OCI-LY1 (cell line): Measurements from ENCODE around the gene GAS2L2.

Experiments
- H2AFZ ChIP-seq: fragments of 200-600 bp; sonication (generic), shearing (Covaris generic); 2 replicates; pipeline ENCODE4 v1.6.0; 2014; ENCODE audit warnings: antibody characterized with exemption, mild to moderate bottlenecking, low read length
- H3F3A ChIP-seq: fragments of 200-600 bp; sonication (generic), shearing (Covaris generic); 2 replicates; pipeline ENCODE4 v1.6.0; 2014; ENCODE audit warnings: mild to moderate bottlenecking, antibody characterized with exemption, low read length, moderate library complexity; ENCODE audit not compliant: insufficient read depth
- H3K27ac ChIP-seq: fragments of 200-600 bp; sonication (generic); 2 replicates; pipeline ENCODE4 v1.5.1; 2014; ENCODE audit warnings: low read length, mixed run types, mild to moderate bottlenecking, low read depth; ENCODE audit not compliant: poor library complexity, severe bottlenecking
- H3K27me3 ChIP-seq: fragments of 200-600 bp; sonication (generic); 2 replicates; pipeline ENCODE4 v1.6.0; 2014; ENCODE audit warnings: antibody characterized with exemption, mild to moderate bottlenecking, low read length, moderate library complexity; ENCODE audit not compliant: insufficient read depth
- H3K36me3 ChIP-seq: fragments of 200-600 bp; sonication (generic); 2 replicates; pipeline ENCODE4 v1.6.1; 2014; ENCODE audit warnings: mild to moderate bottlenecking, antibody characterized with exemption, low read length, moderate library complexity, mixed read lengths; ENCODE audit not compliant: insufficient read depth
- H3K4me1 ChIP-seq: fragments of 200-600 bp; sonication (generic); 2 replicates; pipeline ENCODE4 v1.5.1; 2014; ENCODE audit warnings: mild to moderate bottlenecking, low read length, moderate library complexity; ENCODE audit not compliant: insufficient read depth, severe bottlenecking
- H3K4me2 ChIP-seq: fragments of 200-600 bp; sonication (generic), shearing (Covaris generic); 2 replicates; pipeline ENCODE4 v1.6.1; 2014; ENCODE audit warnings: low read length
- H3K4me3 ChIP-seq: fragments of 200-600 bp; sonication (generic); 2 replicates; pipeline ENCODE4 v1.5.1; 2014; ENCODE audit warnings: low read length, low read depth, mild to moderate bottlenecking, mixed read lengths; ENCODE audit not compliant: poor library complexity, severe bottlenecking
- H3K79me2 ChIP-seq: fragments of 200-600 bp; shearing (Covaris generic); 2 replicates; pipeline ENCODE4 v1.6.1; 2016; ENCODE audit warnings: mixed run types, low read length, mixed read lengths; ENCODE audit not compliant: insufficient read depth
- H3K9ac ChIP-seq: fragments of 200-600 bp; sonication (generic), shearing (Covaris generic); 2 replicates; pipeline ENCODE4 v1.6.1; 2014; ENCODE audit warnings: mild to moderate bottlenecking, low read length, mixed read lengths
- H3K9me2 ChIP-seq: fragments of 200-600 bp; sonication (generic), shearing (Covaris generic); 2 replicates; pipeline ENCODE4 v1.6.1; 2014; ENCODE audit warnings: low read depth, mild to moderate bottlenecking, low read length, mixed read lengths
- H3K9me3 ChIP-seq: fragments of 200-600 bp; shearing (Covaris generic); 2 replicates; pipeline ENCODE4 v1.6.1; 2014; ENCODE audit warnings: low read length, mixed read lengths
- H4K20me1 ChIP-seq: fragments of 200-600 bp; sonication (generic), shearing (Covaris generic); 2 replicates; pipeline ENCODE4 v1.6.0; 2016; ENCODE audit warnings: mild to moderate bottlenecking, low read length; ENCODE audit not compliant: insufficient read depth
- CTCF ChIP-seq: fragments of 200-600 bp; sonication (generic), shearing (Covaris generic); IDR thresholded peaks from 2 replicates; pipeline ENCODE4 v1.5.1; 2017; ENCODE audit warnings: mild to moderate bottlenecking, antibody characterized with exemption, low read length, moderate library complexity, mixed read lengths
- EZH2 ChIP-seq: fragments of 200-600 bp; sonication (generic), shearing (Covaris generic); IDR thresholded peaks from 2 replicates; pipeline ENCODE4 v1.8.0; 2017; ENCODE audit warnings: borderline replicate concordance, mixed run types, mild to moderate bottlenecking, antibody characterized with exemption, low read length, moderate library complexity, mixed read lengths

GAS2L2 gene

DNA sequence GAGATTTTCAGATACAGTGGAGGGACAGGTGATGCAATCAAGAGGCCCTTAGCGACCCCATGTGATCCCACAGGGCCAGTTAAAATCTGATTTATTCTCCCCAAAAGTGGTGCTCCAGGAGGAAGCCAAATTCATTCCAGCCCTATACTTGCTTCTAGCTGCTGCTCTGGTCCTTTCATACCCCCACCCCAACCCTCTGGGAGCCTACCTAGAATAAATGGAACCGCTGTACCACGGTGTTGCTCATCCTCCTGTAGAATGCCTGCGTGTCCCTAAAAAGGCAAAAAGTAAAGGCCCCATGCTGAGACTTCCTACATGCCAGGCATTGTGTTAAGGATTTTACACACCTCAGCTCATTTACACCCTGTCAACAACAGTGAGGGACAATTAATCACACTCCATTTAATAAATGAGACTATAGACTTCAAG is 23.6 kb downstream of the GAS2L2 start:
- Histone ChIP-seq H3K79me2 (no peaks in the 10 kb centered on the region), H3F3A (no peaks in the 10 kb centered on the region), H2AFZ (no peak overlapping the region), H3K27ac (no peak overlapping the region), H3K36me3 (peaks cover 14% of the 10 kb centered on the region; the same call in 1 of the 2 replicates), H4K20me1 (no peaks in the 10 kb centered on the region), H3K9me3 (no peaks in the 10 kb centered on the region), H3K4me1 (peaks cover 19% of the 10 kb centered on the region), H3K9ac (no peak overlapping the region), H3K27me3 (no peaks in the 10 kb centered on the region; the same call in none of the 2 replicates), H3K4me2 (no peak overlapping the region), H3K4me3 (no peak overlapping the region), H3K9me2 (no peaks in the 10 kb centered on the region)
- TF ChIP-seq CTCF, result no peak
- TF ChIP-seq EZH2, result no peak

DNA sequence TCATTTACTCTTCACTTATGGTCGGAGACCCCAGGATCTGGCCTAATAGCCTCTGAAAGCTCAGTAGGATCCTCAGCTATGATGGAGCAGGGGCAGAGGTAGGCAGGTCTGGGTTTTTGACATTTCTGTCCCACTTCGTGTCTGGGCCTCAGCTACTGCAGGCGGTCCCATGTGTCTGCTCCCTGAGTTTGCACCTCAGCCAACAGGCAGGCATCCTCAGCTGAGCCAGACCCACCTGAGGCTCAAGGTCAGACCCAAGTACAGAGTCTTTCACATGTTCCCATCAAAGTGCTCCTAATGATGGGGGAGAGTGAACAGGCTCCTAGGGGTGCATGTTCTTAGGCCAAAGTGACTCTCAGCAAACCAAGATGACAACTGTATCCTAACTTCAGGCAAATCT is 24.5 kb downstream of the GAS2L2 start:
- no peak overlapping the region for H2AFZ ChIP-seq

GRCh38 chr17:35727635-35728034 is 25.4 kb downstream of the GAS2L2 start:
- Histone ChIP-seq H3K36me3 (peaks cover 24% of the 10 kb centered on the region; the same call in 1 of the 2 replicates), H3K9me3 (no peaks in the 10 kb centered on the region), H3K9me2 (no peaks in the 10 kb centered on the region), H2AFZ (no peak overlapping the region), H3K27me3 (no peaks in the 10 kb centered on the region), H3K4me2 (no peak overlapping the region; the same call in 1 of the 2 replicates), H3K9ac (no peak overlapping the region), H3K79me2 (no peaks in the 10 kb centered on the region), H3K4me3 (no peak overlapping the region), H3K27ac (no peak overlapping the region), H3K4me1 (peaks cover 19% of the 10 kb centered on the region), H3F3A (no peaks in the 10 kb centered on the region), H4K20me1 (no peaks in the 10 kb centered on the region)
- no peak for TF ChIP-seq EZH2
- TF ChIP-seq CTCF, result no peak

More for the DNA sequence above, 24.5 kb downstream of the GAS2L2 start:
- TF ChIP-seq CTCF, result no peak
- TF ChIP-seq EZH2, result no peak
- Histone ChIP-seq H3F3A (no peaks in the 10 kb centered on the region), H3K27me3 (no peaks in the 10 kb centered on the region; the same call in 1 of the 2 replicates), H3K4me3 (no peak overlapping the region), H3K27ac (no peak overlapping the region), H4K20me1 (no peaks in the 10 kb centered on the region), H3K9me2 (no peaks in the 10 kb centered on the region), H3K9me3 (no peaks in the 10 kb centered on the region), H3K9ac (no peak overlapping the region), H3K4me1 (peaks cover 19% of the 10 kb centered on the region), H3K4me2 (no peak overlapping the region), H3K36me3 (peaks cover 22% of the 10 kb centered on the region; the same call in 1 of the 2 replicates), H3K79me2 (no peaks in the 10 kb centered on the region)
